ENCODE measurements around the gene C1orf198.

DNA sequence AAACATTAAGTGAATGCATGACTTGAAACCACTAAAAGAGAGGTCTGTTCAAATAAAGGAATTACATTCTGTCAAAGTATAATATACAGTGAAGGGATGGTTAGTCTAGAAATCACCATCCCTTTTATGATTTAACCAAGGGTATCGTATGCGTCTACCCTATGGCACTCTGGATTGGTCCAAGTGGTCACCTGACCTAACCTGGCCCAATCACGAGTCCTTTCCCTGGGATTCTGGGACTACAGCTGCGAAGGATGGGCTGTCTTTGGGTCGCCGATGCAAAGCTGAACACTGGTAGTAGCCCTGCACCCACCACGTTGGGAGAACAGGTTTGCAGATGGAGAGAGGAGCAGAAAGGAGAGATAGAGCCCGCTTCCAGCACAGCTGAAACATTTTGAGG lies 30.4 kb upstream of the C1orf198 start:
- no peak for TF ChIP-seq RAD21 (IDR thresholded peaks at IDR 0.05; ENCODE audit: low read length)
- TF ChIP-seq, protein P1, sequence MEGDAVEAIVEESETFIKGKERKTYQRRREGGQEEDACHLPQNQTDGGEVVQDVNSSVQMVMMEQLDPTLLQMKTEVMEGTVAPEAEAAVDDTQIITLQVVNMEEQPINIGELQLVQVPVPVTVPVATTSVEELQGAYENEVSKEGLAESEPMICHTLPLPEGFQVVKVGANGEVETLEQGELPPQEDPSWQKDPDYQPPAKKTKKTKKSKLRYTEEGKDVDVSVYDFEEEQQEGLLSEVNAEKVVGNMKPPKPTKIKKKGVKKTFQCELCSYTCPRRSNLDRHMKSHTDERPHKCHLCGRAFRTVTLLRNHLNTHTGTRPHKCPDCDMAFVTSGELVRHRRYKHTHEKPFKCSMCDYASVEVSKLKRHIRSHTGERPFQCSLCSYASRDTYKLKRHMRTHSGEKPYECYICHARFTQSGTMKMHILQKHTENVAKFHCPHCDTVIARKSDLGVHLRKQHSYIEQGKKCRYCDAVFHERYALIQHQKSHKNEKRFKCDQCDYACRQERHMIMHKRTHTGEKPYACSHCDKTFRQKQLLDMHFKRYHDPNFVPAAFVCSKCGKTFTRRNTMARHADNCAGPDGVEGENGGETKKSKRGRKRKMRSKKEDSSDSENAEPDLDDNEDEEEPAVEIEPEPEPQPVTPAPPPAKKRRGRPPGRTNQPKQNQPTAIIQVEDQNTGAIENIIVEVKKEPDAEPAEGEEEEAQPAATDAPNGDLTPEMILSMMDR (conservative IDR thresholded peaks at IDR 0.05; ENCODE audit: low read depth, low read length): no peak

Measured in IMR-90 (cell line).